ENCODE results near the gene RNF6. TPM values are rescaled to one million over a fixed set of nuclear protein-coding genes. Genes with fewer than 3 reads are reported as not detected.

Gene RNF6
- total RNA-seq, 2 donors from 2014 or later, result 24.5 to 30.9 TPM

DNA sequence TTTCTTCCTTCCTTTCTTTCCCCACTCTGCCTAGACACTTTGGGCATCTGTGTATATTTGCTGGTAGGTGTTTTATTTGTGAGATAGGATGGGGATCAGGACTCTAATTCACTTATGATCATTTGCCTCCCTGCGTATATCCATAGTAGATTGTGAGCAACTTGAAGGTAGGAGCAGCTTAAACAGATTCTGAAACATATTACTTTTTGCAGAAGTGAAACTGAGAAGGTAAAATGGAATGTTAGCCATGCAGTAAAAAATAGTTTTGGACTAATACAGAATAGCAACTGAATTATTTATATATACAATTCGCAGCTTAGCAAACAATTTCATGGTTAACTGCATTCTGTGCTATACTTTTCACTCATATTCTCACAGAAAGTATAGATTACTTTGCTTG is 38.7 kb downstream of the RNF6 start:
- DNase-seq (ENCODE audit: low spot score), result no peak
- intact Hi-C loops (cut with DNase I), result no loop called here

DNA sequence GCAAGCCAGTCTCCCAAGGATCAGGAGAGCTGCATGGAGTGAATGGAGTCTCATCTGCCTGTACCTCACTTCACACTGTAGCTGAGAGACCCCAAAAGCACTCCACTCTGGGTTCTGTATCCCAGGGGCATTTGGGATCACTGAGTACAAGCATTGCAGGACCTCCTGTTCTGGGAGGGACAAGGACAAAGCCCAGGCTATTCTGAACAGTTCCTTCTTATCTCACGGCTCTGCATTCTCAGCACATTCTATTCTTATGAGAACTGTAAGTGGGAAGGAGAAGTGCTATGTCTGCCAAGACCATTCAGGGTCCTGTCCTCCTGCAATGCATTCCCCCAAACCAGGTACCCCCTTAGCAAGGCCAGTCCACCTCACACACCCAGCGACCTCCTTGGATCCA is 42.8 kb downstream of the RNF6 start:
- intact Hi-C loops (cut with DNase I), result loop anchor here (5.0 kb wide), 2 partner anchors 518 to 1268 kb away; no protein-coding TSS in a partner anchor
- no peak for DNase-seq (ENCODE audit: low spot score)

DNA sequence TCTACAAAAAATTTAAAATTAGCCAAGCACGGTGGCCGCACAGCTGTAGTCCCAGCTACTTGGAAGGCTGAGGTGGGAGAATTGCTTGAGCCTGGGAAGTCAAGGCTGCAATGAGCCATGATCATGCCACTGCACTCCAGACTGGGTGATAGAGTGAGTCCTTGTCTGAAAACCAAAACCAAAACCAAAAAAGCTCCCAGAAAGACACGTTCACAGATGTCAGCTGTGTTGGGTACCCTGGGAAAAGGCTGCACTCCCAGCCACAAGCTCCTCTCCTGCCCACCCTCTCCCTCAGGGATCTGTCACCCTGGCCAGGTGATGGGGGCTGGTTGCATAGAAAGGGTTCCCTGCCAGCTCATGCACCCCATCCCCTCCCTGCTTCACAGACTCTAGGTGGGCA is 53.3 kb downstream of the RNF6 start:
- intact Hi-C loops (cut with DNase I), result no loop called here
- no peak for DNase-seq (ENCODE audit: low spot score)

DNA sequence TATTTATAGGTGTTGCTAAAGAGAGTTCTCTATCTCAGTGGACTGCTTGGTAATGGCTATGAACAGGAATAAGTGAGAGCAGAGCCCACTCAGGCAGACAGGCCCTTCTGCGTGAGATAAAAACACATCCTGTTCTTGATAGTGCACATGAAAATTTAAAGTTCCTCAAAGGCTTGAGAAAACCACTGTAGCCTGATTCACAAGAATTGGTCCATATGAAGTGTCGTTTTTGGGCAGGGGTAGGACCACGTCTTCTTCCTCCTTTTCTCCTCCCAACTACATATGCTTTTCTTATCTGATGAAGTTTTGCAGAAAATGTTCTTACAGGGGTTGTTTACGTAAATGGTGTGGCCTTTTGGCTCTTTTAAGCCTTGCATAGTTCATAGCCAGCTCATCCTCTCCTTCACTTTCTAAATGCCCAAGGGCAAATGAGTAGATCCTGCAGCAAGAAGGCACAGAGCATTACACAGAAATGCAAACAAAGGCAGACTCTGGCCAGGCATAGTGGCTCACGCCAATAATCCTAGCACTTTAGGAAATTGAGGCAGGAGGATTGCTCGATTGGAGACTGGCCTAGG is 53.8 kb downstream of the RNF6 start:
- DNase-seq (ENCODE audit: low spot score), result no peak
- intact Hi-C loops (cut with DNase I), result no loop called here

DNA sequence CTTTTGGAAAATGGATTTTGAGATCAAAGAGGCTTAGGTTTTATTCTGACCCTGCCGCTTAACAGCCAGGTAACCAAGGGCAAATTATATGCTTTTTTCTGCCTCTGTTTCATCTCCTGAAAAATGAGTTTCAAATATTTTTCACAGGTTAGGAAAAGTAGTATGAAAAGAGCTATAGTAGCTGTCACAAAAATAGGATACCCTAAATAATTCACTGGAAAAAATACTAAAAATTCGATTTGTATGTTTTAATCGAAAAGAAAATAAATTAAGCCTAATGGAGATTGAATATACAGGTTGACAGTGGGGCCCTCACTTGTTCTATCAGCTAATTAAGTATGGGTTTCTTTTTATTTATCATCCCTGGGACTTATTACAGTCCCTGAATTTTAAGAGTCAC is 58.3 kb downstream of the RNF6 start:
- no peak for DNase-seq (ENCODE audit: low spot score)
- intact Hi-C loops (cut with DNase I), result no loop called here

Other genes with a start within 250 kb of the RNF6 start
- 1 to 10 TPM in 1 of 2 donors, under 1 TPM in 1; 0.97 to 1.2 TPM for gene SHISA2, start 170.3 kb downstream of the RNF6 start, total RNA-seq
- gene CDK8, start 31.8 kb upstream of the RNF6 start, total RNA-seq, result 10 to 100 TPM; 12.5 to 14.4 TPM